Heart right ventricle (tissue), 16 donors: ENCODE results near the gene EFNB1. TPM values are rescaled to one million over a fixed set of nuclear protein-coding genes. Genes with fewer than 3 reads are reported as not detected.
"Not testable (repeated sequence)": the region's sequence is repeated elsewhere in the genome, so short reads cannot be mapped to it uniquely, and the experiment has no call there.

ENCODE experiments used
- ATAC-seq, 8 donors: fragments of 200-7000 bp; cut with Tn5 transposase; one replicate each; pipeline ENCODE4 v1.9.1; 2020; ENCODE audit warnings: mild to moderate bottlenecking in 8 of 8, moderate library complexity in 8 of 8, moderate number of reproducible peaks in 1 of 8
- DNase-seq, 2 donors: peaks; one replicate each; pipeline ENCODE4 v3.0.0-alpha.2; 2020
- H3K27ac ChIP-seq, 10 donors: fragments of 200-600 bp; sonication (generic) in 2 of 10; one replicate each; pipeline versions ENCODE4 v1.5.0 to v1.8.0; 2020 to 2022; ENCODE audit warnings: mild to moderate bottlenecking in 3 of 10
- H3K27me3 ChIP-seq, 7 donors: fragments of 200-600 bp; one replicate each; pipeline ENCODE4 v1.8.0; 2021 to 2022; ENCODE audit warnings: mild to moderate bottlenecking in 2 of 7
- H3K36me3 ChIP-seq, 9 donors: fragments of 200-600 bp; sonication (generic) in 1 of 9; one replicate each; pipeline versions ENCODE4 v1.5.0 to v1.8.0; 2020 to 2022; ENCODE audit warnings: mild to moderate bottlenecking in 2 of 9
- H3K4me1 ChIP-seq, 9 donors: fragments of 200-600 bp; sonication (generic) in 1 of 9; one replicate each; pipeline versions ENCODE4 v1.5.0 to v1.8.0; 2020 to 2022; ENCODE audit warnings: mild to moderate bottlenecking in 4 of 9
- H3K4me3 ChIP-seq, 10 donors: fragments of 200-600 bp; sonication (generic) in 2 of 10; one replicate each; pipeline versions ENCODE4 v1.5.0 to v1.8.0; 2020 to 2022; ENCODE audit warnings: mild to moderate bottlenecking in 7 of 10, moderate library complexity in 2 of 10
- H3K9me3 ChIP-seq, 11 donors: fragments of 200-600 bp in 10 of 11; sonication (generic) in 2 of 11; one replicate each; pipeline versions ENCODE4 v1.5.0 to v1.8.0; 2013 to 2022; ENCODE audit warnings: mild to moderate bottlenecking in 2 of 11, control low read depth in 1 of 11, moderate library complexity in 1 of 11
- WGBS, 2 donors: extraction: QIAGEN DNeasy Blood & Tissue Kit; methylation state at CpG; one replicate each; pipeline ENCODE4 v1.1.7; 2013; ENCODE audit warnings: inconsistent platforms in 1 of 2; 5-methylcytosine and 5-hydroxymethylcytosine counted together
- intact Hi-C, 10 donors: fragments of 100-400 bp; cut with DNase I; formaldehyde crosslinking; loops; one replicate each; pipeline versions ENCODE4 v1.11.1 to v1.14.2; 2022
- long read RNA-seq, 3 donors: library from polyadenylated mRNA; unstranded; transcript quantifications; one replicate each; pipeline ENCODE4 v2.0.0, GENCODE V29; 2020 to 2021
- polyA plus RNA-seq, 2 donors: library from polyadenylated mRNA; stranded (reverse); fragments of 200-250 nt; gene quantifications; one replicate each; pipeline ENCODE4 v1.2.3, GENCODE V29; 2013
- total RNA-seq, 10 donors: library from RNA; stranded (reverse); fragmentation: NEBNext Ultra II Directional in 3 of 10; extraction: Animal tissue kit (Norgen Biotek cat#: 25700) in 3 of 10; gene quantifications; one replicate each; pipeline versions ENCODE4 v1.2.1 to v1.2.4, GENCODE V29; 2021 to 2023
- TF ChIP-seq, protein P1 (sequence below), 9 donors: fragments of 200-600 bp; sonication (generic) in 2 of 9; IDR thresholded peaks; one replicate each; pipeline versions ENCODE4 v1.5.0 to v1.8.0; 2021 to 2022; ENCODE audit warnings: antibody characterized with exemption in 9 of 9, mild to moderate bottlenecking in 5 of 9, moderate library complexity in 1 of 9
- donor health status: Arrhythmogenic right ventricular cardiomyopathy.
- donor health status: ischemic (EF 13 %, LVEDD 7.1; RV severe dilation, severe dysfunction).
- donor health status: healthy with polysubstance abuse.
- donor health status: DM: no; HTN: yes; CAD: no.
- donor health status: DM: no; HTN: no; CAD: no.
- donor health status: ischemic (EF 25% LVEDD 6.9; RV normal size, moderate dysfunction).
- donor health status: ischemic (EF 25% LVEDD 5.7; RV mildly dilated, moderate dysfunction).
- donor health status: healthy.
- donor health status: DM: yes; HTN: yes; CAD: no.
- donor health status: Ischemic cardiomyopathy.
- donor health status: ischemic (EF 35%, LVEDD 5.7; RV mildly dilated, moderate dysfunction).
- donor health status: nonischemic (EF 11% LVEDD 7.7; RV severe dilation, severe dysfunction).
- donor health status: DM: yes; HTN: yes; CAD: no.
- donor health status: PGD.
- donor health status: ischemic (EF 29% LVEDD 5.4; RV normal size, mild dysfunction).
- donor health status: nonischemic (EF 23%, LVEDD 6.1; RV moderate dilation, normal function).

The EFNB1 gene
- total RNA-seq = 10 to 100 TPM; 10.8 to 45.1 (median 16.5) TPM
- 10 to 100 TPM; 30.3 to 33.5 TPM for polyA plus RNA-seq
- long read RNA-seq, donor 1, transcript EFNB1-201 (5 exons, 3,314 nt) = major isoform, 20 of 31 reads
- long read RNA-seq, donor 1, partial matches to known transcripts = 11 of 31 reads
- long read RNA-seq, donor 1, other reads (novel, unspliced or antisense) = 0 of 31 reads
- long read RNA-seq, donor 2, transcript EFNB1-201 (5 exons, 3,314 nt) = major isoform, 13 of 25 reads
- long read RNA-seq, donor 2, partial matches to known transcripts = 12 of 25 reads
- long read RNA-seq, donor 2, other reads (novel, unspliced or antisense) = 0 of 25 reads
- long read RNA-seq, donor 3, transcript EFNB1-201 (5 exons, 3,314 nt) = major isoform, 33 of 99 reads
- long read RNA-seq, donor 3, partial matches to known transcripts = 64 of 99 reads
- long read RNA-seq, donor 3, other reads (novel, unspliced or antisense) = 2 of 99 reads

DNA sequence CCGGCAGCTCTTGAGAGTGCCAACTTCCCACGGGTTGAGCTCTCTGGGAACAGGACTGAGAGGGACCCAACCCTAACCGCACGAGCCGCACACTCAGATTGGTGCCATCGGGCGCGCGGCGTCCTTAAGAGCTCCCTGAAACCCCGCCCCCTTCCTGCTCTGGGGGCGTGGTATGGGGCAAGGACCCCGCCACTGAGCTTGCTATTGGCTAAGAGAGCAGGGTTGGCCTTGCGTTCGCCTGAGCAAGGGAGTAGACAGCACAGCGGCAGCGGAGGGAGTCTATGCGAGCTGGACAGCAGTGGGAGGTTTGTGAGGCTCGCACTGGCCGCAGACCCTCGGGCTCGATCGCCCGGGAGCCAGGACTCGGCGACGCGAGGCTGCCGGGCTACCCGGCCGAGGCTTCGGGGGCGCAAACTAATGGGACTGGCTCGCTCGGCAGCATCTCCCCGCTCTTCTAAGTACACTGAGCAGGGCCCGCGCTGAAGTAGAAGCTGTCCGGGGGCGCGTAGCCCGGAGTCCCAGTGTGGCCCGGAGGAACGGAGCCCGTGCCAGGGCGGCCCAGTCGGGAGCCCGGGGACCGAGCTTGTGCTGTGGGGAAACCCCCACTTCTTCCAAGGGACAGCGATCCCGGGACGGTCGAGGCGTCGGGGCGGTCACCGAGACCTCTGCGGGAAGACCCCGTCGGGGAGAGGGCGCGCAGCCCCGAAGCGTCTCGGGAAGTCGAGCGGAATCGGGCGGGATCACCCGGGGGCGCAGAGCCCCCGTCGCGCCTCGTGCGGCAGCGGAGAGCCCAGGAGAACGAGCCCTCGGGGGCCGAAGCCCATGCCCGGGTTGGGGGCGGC is at the start of gene EFNB1:
Gene EFNB1 (plus strand): TSS at position 282 of the 842 bp plus-strand sequence. CDS start 756 bp downstream, outside the sequence.
- 0 to 1% methylated on average over 56 to 79 of the region's 82 CpGs for WGBS, 2 donors

GRCh38 chrX:68781295-68781694 is 47.5 kb upstream of the EFNB1 start:
- intact Hi-C loops, H3K27ac ChIP-seq, H3K4me3 ChIP-seq, H3K36me3 ChIP-seq, ATAC-seq, DNase-seq, H3K4me1 ChIP-seq: not testable (repeated sequence)
- Histone ChIP-seq H3K27me3 (peaks cover 0 to 13% (median 0%) of the 10 kb centered on the region in 7 donors), H3K9me3 (peaks cover 0 to 23% (median 0%) of the 10 kb centered on the region in 11 donors)
- 94 to 95% methylated on average over 4 of the region's 4 CpGs for WGBS, 2 donors

More for the DNA sequence above, at the start of gene EFNB1:
- H3K27ac ChIP-seq = peak within 1 kb of the TSS; percentile 50 to 90 (median 87)
- no peaks in the 10 kb centered on the region for H3K36me3 ChIP-seq
- peak; percentile 90 to 92 for DNase-seq
- TF ChIP-seq, protein P1, sequence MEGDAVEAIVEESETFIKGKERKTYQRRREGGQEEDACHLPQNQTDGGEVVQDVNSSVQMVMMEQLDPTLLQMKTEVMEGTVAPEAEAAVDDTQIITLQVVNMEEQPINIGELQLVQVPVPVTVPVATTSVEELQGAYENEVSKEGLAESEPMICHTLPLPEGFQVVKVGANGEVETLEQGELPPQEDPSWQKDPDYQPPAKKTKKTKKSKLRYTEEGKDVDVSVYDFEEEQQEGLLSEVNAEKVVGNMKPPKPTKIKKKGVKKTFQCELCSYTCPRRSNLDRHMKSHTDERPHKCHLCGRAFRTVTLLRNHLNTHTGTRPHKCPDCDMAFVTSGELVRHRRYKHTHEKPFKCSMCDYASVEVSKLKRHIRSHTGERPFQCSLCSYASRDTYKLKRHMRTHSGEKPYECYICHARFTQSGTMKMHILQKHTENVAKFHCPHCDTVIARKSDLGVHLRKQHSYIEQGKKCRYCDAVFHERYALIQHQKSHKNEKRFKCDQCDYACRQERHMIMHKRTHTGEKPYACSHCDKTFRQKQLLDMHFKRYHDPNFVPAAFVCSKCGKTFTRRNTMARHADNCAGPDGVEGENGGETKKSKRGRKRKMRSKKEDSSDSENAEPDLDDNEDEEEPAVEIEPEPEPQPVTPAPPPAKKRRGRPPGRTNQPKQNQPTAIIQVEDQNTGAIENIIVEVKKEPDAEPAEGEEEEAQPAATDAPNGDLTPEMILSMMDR (IDR thresholded peaks at IDR 0.05) = no peak
- intact Hi-C loops = loop anchor here (1.0 to 10.0 kb wide), 18 partner anchors 66 to 558 kb away; no protein-coding TSS in a partner anchor
- H3K27me3 ChIP-seq = peaks cover 0 to 63% (median 0%) of the 10 kb centered on the region in 7 donors
- H3K9me3 ChIP-seq = no peaks in the 10 kb centered on the region
- ATAC-seq = peak; percentile 90 to 97 (median 93)
- peak within 1 kb of the TSS; percentile 47 to 90 (median 84) for H3K4me3 ChIP-seq
- peaks cover 0 to 28% (median 10%) of the 10 kb centered on the region in 9 donors for H3K4me1 ChIP-seq

DNA sequence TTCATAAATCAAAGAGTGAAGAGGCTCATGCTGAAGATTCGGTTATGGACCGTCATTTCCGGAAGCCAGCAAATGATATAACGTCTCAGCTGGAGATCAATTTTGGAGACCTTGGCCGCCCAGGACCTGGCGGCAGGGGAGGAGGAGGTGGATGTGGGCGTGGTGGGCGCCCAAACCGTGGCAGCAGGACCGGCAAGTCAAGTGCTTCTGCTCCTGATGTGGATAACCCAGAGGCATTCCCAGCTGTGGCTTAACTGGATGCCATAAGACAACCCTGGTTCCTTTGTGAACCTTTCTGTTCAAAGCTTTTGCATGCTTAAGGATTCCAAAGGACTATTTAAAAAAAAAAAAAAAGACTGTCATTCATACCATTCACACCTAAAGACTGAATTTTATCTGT is 44.0 kb upstream of the EFNB1 start:
- TF ChIP-seq, protein P1 (IDR thresholded peaks at IDR 0.05) = no peak
- intact Hi-C loops = no loop called here
- DNase-seq (no peak), ATAC-seq (no peak)
- 84 to 92% methylated on average over 10 of the region's 10 CpGs for WGBS, 2 donors
- H3K4me1 ChIP-seq = no peaks in the 10 kb centered on the region
- no peak overlapping the region for H3K4me3 ChIP-seq
- H3K9me3 ChIP-seq = peaks cover 0 to 6% (median 0%) of the 10 kb centered on the region in 11 donors
- H3K27me3 ChIP-seq = peaks cover 0 to 12% (median 0%) of the 10 kb centered on the region in 7 donors
- no peaks in the 10 kb centered on the region for H3K36me3 ChIP-seq
- no peak overlapping the region for H3K27ac ChIP-seq

DNA sequence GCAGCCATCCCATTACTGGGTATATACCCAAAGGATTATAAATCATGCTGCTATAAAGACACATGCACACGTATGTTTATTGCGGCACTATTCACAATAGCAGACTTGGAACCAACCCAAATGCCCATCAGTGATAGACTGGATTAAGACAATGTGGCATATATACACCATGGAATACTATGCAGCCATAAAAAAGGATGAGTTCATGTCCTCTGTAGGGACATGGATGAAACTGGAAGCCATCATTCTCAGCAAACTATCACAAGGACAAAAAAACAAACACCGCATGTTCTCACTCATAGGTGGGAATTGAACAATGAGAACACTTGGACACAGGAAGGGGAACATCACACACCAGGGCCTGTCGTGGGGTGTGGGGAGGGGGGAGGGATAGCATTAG is 42.2 kb upstream of the EFNB1 start:
- ATAC-seq, DNase-seq, H3K4me3 ChIP-seq, H3K27ac ChIP-seq, H3K36me3 ChIP-seq, intact Hi-C loops, H3K4me1 ChIP-seq, H3K9me3 ChIP-seq: not testable (repeated sequence)
- 74 to 81% methylated on average over 3 to 4 of the region's 4 CpGs for WGBS, 2 donors
- H3K27me3 ChIP-seq = peaks cover 0 to 12% (median 0%) of the 10 kb centered on the region in 7 donors

DNA sequence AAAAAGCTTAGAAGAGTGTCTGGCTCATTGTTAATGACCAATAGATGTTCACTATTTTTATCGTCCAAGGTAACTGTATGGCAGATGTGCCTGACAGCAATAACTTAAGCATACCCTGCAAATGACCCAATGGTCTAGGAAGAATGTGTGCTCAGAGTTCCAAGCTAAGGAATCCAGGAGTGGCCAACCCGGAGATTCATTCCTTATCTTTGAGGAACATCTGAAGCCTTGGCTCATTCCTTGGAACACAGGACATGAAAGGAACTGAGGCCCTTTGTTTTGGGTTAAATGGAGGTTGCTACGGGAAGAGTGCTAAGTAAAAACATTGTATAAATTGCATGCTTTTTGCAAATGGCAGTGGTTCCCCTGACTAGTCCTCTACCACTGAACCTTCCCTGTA is 38.9 kb upstream of the EFNB1 start:
- no peak overlapping the region for H3K27ac ChIP-seq
- ATAC-seq = peak in 1 of 8 donors; percentile 12
- H3K9me3 ChIP-seq = no peaks in the 10 kb centered on the region
- no peaks in the 10 kb centered on the region for H3K36me3 ChIP-seq
- TF ChIP-seq, protein P1 (IDR thresholded peaks at IDR 0.05) = no peak
- DNase-seq = no peak
- intact Hi-C loops = loop anchor here in 1 of 10 donors (10.0 kb wide), 1 partner anchor 45 kb away; no protein-coding TSS in a partner anchor
- WGBS, 2 donors = 59 to 66% methylated on average over 3 of the region's 3 CpGs
- H3K4me3 ChIP-seq = no peak overlapping the region
- H3K27me3 ChIP-seq = peaks cover 0 to 16% (median 0%) of the 10 kb centered on the region in 7 donors
- no peaks in the 10 kb centered on the region for H3K4me1 ChIP-seq
